NCI-H524 treated with DMSO at 0.1 percent for 48 hours (cell line): ENCODE measurements around the gene ZKSCAN4.

Experiments used
- DNase-seq: peaks from one replicate; lab custom pipeline; 2025; lab: John Stamatoyannopoulos, UW

The ZKSCAN4 gene

GRCh38 chr6:28252009-28252975 is at the start of gene ZKSCAN4:
Gene ZKSCAN4, minus strand, starts transcription at chr6:28252269. Its CDS starts 289 bp downstream, at chr6:28251980.
- peak; percentile 79 for DNase-seq

GRCh38 chr6:28296520-28297060 is 44.5 kb upstream of the ZKSCAN4 start:
- DNase-seq, result no peak

DNA sequence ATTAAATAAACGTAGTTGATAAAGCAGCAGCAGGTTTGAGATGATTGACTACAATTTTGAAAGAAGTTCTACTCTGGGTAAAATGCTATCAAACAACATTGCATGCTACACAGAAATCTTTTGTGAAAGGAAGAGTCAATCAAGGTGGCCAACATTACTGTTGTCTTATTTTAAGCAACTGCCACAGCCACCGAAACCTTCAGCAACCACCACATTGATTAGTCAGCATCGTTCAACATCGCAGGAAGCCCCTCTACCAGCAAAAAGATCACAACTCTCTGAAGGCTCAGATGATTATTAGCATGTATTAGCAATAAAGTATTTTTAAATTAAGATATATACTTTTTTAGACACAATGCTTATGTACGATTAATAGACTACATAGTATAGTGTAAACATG is 43.3 kb upstream of the ZKSCAN4 start:
- DNase-seq, result no peak

DNA sequence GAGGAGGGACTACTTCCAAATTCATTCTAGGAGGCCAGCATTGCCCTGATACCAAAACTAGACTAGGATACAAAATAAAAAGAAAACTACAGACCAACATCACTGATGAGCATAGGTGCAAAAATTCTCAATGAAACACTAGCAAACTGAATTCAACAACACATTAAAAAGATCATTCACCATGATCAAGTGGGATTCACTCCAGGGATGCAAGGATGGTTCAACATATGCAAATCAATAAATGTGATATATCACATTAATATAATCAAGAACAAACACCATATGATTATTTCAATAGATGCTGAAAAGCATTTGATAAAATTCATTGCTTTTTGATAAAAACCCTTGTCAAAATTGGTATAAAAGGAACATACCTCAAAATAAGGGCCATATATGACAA is 39.5 kb upstream of the ZKSCAN4 start:
- no peak for DNase-seq

DNA sequence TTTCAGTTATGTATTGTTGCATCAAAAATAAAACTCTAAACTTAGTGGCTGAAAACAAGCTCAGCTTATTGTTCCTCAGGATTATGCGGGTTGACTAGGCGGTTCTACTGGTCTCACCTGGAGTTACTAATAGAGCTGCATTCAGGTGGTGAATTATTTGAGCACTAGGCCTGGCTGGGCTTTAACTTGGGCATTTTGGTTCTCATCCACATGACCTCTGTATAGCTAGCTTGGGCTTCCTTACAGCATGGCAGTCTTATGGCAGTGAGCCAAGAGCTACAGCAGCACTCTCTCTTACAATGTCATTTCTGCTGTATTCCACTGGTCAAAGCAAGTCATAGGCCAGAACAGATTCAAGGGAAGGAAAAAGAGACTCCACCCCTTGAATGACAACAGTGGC is 30.9 kb upstream of the ZKSCAN4 start:
- DNase-seq, result no peak

DNA sequence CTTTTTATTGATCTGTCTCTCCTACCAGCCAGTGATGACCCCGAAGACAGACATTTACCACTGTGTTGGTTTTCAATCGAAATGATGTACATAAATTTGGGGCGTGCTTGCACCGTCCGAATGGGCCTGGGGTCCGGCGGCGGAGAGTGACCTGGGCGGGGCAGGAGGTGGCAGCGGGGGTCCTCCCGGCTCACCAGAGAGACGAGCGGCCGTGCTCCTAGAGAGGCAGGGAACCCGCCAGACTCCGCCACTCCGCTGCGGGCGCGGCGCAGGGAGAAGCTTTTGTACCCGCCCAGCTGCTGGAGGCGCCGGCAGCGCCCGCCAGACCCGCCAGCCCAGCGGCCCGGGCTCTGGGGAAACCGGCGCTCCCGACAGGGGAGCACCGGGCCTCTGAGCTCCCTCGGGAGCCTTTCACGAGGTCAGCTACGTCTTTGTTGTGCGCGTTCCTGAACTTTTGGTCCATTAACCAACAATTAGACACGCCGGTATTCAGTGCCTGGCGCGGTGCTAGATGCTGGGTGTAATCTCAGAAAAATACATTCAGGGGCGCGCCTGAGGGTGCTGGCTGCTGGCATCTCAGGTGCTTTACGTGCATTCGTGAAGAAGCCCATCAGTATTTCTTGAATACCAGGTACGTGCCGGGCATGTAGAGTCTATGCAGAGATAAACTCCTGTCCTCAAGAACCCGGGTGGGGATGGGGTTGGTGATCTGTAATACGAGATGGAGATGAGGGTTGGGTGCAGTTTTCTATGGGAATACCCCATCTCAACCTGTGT is 29.4 kb upstream of the ZKSCAN4 start, which contains the start of gene PGBD1:
PGBD1 (plus strand) TSS at position 285 of the 777 bp plus-strand sequence. CDS start 2,242 bp downstream, outside the sequence.
- DNase-seq, result peak; percentile 33

- DNase-seq, result no peak
These were observed 28.7 kb upstream of the ZKSCAN4 start for GRCh38 chr6:28280595-28281287.

GRCh38 chr6:28277746-28278145 is 25.7 kb upstream of the ZKSCAN4 start:
- DNase-seq, result no peak

GRCh38 chr6:28274888-28275287 is 22.8 kb upstream of the ZKSCAN4 start:
- DNase-seq, result no peak

GRCh38 chr6:28269492-28269891 is 17.4 kb upstream of the ZKSCAN4 start:
- DNase-seq, result no peak

GRCh38 chr6:28267695-28268059 is 15.6 kb upstream of the ZKSCAN4 start:
- no peak for DNase-seq

DNA sequence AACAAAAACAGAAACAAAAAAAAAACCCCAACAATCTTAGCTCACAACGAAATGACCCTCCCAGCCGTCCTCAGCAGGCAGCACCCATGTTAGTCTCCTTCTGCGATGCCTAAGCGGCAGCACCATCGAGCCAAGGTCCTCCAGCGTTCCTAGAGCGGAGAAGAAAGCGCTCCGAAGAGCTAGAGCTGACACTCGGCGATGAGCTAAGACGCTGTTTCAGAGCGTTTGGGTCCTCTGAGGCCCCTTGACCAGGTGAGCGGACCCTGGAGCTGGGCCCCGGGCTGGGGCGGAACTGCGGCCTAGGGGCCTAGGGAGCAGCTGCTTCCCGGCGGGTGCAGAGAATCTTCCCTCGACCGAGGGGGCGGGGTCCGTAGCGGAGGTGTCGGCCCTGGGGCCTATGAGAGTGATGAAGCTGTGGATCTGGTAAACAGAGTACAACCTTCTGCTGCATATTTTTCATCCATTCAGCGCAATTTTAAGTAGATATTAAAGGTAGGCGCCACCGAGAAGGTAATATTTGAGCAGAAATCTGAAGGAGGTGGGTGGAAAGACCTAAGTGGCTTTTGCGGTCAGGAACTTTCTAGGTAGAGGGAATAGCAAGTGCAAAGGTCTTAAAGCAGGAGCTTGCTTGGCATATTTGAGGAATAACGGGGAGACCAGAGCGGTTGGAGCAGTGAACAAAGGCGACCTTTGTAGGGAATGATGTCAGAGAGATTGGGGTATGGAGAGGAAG is 15.1 kb upstream of the ZKSCAN4 start, which contains the start of gene ZSCAN26:
ZSCAN26 (plus strand) TSS at position 182 of the 733 bp plus-strand sequence. CDS start 4,777 bp downstream, outside the sequence.
- peak; percentile 42 for DNase-seq

- no peak for DNase-seq
These were observed 14.5 kb upstream of the ZKSCAN4 start for GRCh38 chr6:28266563-28266961.

DNA sequence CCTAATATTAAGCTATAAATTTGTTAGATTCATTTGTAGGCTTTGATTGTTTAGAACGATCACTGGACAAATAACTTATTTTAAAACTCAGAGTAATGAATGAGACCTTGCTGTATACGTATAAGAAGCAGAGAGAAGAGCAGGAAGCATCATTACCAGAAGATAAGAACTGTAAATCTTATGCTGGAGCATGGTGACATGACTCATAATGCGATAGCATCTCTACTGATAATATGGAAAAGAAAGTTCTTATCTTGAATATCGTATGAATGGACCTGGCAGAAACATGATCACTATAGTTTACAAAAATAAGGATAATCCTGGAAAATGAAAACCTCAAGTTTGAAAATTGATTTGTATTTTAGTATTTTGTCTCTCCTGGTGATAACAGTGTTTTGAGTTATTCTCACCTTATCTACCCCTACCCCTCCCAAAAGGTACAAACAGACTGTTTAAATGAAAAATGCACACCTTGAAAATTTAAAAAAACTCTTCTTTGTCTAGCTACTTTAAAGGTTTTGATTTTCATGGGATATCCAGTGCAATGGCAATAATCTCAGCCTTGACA is 12.8 kb upstream of the ZKSCAN4 start:
- no peak for DNase-seq

GRCh38 chr6:28263922-28264321 is 11.9 kb upstream of the ZKSCAN4 start:
- DNase-seq, result no peak

- DNase-seq, result no peak
These were observed 7.1 kb upstream of the ZKSCAN4 start, which contains the start of gene NKAPL for GRCh38 chr6:28258877-28259777. Gene NKAPL, plus strand, starts transcription at chr6:28259297. Its CDS starts 75 bp downstream, at chr6:28259372.

- no peak for DNase-seq
These were observed 5.0 kb upstream of the ZKSCAN4 start for GRCh38 chr6:28257042-28257441.

GRCh38 chr6:28254121-28254519 is 2.1 kb upstream of the ZKSCAN4 start:
- DNase-seq, result no peak

DNA sequence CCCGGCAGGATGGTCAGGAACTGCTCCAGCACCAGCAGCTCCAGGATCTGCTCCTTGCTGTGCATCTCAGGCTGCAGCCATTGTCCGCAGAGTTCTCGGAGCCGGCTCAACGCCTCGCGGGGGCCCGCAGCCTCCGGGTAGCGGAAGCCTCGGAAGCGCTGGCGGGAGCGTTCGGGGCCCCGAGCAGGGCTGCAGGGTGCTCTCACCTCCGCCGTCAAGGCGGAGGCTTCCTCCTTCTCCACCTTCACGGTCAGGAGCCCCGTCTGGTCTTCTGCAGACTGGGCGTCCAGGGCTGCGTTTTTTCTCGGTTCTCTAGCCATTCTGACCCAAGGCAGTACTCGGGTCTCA is 434 bp downstream of the ZKSCAN4 start:
- no peak for DNase-seq

DNA sequence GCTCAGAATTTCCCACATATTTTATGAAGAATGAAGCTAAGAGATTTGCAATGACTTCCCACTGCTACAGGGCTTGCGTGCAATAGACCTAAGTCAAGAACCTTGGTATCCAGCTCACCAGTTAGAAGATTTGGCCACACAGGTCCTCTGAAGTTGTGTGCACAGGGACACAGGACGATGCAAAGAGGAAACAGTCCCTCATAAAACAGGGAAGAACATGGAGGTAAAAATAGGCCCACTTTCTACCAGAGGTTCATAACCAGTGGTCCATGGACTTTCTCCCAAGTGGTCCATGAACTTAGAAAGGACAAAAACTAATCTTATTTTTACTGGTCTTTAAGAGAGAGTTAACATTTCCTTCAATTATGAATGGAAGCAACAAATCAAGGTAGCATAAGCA is 1.3 kb downstream of the ZKSCAN4 start:
- no peak for DNase-seq
